Adipose tissue (tissue), 3 donors: ENCODE data around the gene CDCP2. TPM values are rescaled to one million over a fixed set of nuclear protein-coding genes. Genes with fewer than 3 reads are reported as not detected.

Experiments used
- H3K27ac ChIP-seq: one replicate; pipeline ENCODE4 v1.5.1; 2013; ENCODE audit warnings: low read depth, low read length
- WGBS, 3 donors: extraction: QIAGEN DNeasy Blood & Tissue Kit; methylation state at CpG; one replicate each; pipeline ENCODE4 v1.1.7; 2013; 5-methylcytosine and 5-hydroxymethylcytosine counted together
- polyA plus RNA-seq, 3 donors: library from polyadenylated mRNA; stranded (reverse); fragments of 200-250 nt; gene quantifications; one replicate each; pipeline ENCODE4 v1.2.3, GENCODE V29; 2013
- donor health status: healthy with polysubstance abuse.
- donor health status: Bipolar disorder and iron deficiency.
- donor health status: healthy.

The CDCP2 gene
- polyA plus RNA-seq, 3 donors: 0.06 TPM; not detected in 2

- H3K27ac ChIP-seq: no peak overlapping the region
- WGBS, 3 donors: 46 to 66% (median 48%) methylated on average over 14 of the region's 14 CpGs
Measured at GRCh38 chr1:54122135-54122751, 30.6 kb downstream of the CDCP2 start.

GRCh38 chr1:54121482-54122134 lies 31.2 kb downstream of the CDCP2 start:
- whole genome bisulfite sequencing, 3 donors: 4 to 6% (median 5%) methylated on average over 36 of the region's 36 CpGs
- H3K27ac ChIP-seq: no peak overlapping the region

DNA sequence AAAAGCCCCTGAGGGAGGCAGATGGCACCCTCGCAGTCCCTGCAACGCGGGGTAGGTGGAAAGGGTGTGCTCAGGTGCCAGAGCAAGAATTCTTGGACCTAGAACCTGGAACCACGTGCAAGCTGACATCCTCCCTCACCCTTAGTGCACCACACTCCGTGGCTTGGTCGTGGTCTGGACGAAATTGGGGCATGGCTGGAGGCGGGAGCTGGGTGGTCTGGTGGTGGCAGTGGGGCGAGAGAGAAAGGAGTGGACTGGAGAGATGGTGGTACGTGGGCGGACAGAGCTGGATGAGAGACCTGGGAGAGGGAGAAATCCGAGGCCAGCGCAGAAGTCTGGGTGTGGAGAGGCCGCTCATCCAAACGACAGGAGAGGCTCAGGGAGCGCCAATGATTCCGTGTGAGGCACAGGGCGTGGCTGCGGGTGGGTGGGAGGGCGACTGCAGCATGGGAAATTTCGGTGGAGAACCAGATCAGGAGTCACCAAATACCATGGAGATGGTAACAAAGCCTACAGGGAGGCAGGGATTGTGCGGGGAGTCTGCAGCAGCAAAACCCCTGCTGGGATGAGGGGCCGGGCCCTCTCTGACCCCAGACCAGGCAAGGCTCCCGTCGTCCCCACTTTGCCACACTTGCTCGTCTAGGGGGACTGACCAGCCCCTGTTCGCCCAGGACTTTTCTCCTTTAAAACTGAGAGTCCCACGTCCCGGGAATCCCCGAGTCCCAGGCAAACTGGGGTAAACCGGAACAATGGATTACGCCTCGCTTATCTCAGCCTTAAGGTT lies 31.9 kb downstream of the CDCP2 start:
- H3K27ac ChIP-seq: no peak overlapping the region
- WGBS, 3 donors: 61 to 64% (median 63%) methylated on average over 32 to 33 of the region's 33 CpGs

DNA sequence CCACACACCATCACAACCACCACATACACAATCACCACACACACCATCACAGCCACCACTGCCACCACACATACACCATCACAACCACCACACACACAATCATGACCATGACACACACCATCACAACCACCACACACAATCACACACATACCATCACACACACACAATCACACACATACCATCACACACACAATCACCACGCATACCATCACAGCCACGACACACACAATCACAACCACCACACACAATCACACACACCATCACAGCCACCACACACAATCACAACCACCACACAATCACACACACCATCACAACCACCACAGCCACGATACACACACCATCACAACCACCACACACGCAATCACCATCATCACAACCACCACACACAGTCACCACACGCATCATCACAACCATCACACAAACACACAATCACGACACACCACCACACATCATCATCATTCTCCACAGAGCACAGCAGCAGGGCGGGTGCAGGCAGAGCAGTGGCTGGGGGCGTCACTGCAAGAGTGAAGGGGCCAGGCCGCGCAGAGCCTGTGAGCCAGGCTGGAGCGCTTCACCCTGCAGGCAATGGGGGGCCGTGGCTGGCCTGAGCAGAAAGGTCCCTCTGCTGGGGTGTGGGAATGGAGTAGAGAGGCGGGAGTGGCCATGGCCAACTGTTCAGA lies 32.6 kb downstream of the CDCP2 start:
- WGBS, 3 donors: 94 to 98% (median 96%) methylated on average over 13 of the region's 13 CpGs

DNA sequence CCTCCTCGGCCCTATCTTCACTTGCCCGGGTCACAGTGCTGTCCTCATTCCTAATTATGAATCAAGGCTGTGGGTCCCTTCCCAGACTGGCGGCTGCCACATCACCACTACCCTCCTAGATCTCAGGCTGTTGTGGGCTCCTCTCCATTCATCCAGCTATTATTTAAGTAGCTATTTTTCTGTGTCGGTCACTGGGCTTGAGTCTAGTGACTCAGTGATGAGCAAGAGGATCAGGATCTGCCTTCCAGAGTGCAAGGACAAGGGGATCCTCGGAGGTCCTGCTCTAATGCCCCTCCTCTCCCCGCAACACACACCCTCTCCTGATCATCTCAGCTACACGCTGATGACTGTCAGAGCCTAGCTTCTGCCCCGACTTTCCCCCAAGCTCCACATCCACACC lies 34.1 kb downstream of the CDCP2 start:
- WGBS, 3 donors: 84 to 87% (median 85%) methylated on average over 8 of the region's 8 CpGs
- H3K27ac ChIP-seq: no peak overlapping the region

More for the DNA sequence above, 32.6 kb downstream of the CDCP2 start:
- H3K27ac ChIP-seq: no peak overlapping the region

DNA sequence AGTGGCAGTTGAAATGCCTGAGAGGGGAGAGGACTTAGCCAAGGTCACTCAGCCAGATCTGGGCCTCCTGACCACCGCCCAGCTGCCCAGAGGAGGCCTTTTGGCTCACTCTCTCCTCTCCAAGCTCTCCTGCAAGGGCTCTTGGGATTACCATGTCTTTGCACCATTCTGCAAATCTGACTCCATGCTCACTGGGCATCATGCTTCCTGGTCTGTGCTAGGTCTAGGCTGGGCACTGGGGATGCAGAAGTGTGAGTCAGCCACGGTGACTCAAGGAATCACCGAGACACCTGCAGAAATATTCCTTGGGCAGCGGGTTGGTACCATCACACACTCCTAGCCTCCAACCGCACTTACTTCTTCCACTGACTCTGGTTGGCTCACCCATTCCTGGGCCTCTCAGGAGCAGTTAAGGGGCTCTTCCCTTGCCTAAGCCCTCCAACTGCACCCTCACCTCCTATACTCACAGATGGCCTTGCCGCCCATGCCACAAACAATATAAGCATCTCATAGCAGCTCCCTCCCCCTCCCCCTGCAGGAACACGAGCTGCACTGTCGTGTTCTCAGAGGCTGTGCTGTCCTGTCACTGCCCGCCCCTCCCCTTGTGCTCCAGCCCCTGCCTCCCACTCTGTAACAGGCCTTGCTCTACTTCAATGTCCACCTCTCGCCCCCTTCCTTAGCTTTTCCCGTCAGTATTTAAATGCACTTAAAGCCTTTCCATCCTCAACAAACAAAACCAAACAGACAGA lies 34.8 kb downstream of the CDCP2 start:
- WGBS, 3 donors: 87 to 91% (median 89%) methylated on average over 11 of the region's 11 CpGs

GRCh38 chr1:54115520-54115919 lies 37.3 kb downstream of the CDCP2 start:
- whole genome bisulfite sequencing, 3 donors: 83 to 95% (median 94%) methylated on average over 3 of the region's 3 CpGs
- no peak overlapping the region for H3K27ac ChIP-seq

More for the DNA sequence above, 34.8 kb downstream of the CDCP2 start:
- no peak overlapping the region for H3K27ac ChIP-seq

DNA sequence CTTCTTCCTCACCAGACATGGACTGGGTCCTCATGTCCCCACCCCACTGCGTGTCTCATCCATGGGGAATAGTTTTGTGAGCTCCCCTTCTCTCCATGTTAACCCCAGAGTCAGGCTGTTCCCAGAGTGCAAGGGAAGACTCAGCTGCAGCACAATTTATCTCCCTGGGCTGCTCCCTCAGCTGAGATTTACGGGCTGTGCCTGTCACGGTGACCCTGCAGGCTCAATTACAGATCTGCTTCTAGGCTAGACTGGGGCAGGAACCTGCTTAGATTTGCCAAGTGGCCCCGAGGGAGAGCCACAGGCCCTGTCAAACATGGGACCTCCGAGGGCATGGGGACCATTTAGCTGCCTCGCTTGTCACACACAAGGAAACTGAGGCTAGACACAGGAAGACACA lies 37.8 kb downstream of the CDCP2 start:
- 81 to 85% (median 84%) methylated on average over 6 of the region's 6 CpGs for WGBS, 3 donors

DNA sequence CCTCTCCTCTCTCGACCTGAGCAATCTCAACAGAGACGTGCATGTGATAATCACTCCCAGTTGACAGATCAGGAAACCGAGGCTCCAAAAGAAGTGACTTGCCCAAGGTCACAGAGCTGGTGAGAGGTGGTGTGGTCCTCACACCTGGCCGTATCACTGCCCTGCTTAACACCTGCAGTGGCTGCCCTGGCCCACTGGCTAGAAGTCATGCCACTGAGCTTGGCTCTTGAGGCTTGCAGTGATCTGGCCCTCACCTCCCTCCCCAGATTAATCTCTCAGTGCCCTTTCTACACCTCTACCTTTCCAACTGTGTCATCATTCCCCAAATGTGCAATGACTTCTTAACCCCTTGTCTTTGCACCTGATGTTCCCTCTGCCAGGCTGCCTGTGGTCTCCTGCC lies 38.8 kb downstream of the CDCP2 start:
- WGBS, 3 donors: 73 to 90% (median 87%) methylated on average over 4 of the region's 4 CpGs

More for the DNA sequence above, 37.8 kb downstream of the CDCP2 start:
- no peak overlapping the region for H3K27ac ChIP-seq

DNA sequence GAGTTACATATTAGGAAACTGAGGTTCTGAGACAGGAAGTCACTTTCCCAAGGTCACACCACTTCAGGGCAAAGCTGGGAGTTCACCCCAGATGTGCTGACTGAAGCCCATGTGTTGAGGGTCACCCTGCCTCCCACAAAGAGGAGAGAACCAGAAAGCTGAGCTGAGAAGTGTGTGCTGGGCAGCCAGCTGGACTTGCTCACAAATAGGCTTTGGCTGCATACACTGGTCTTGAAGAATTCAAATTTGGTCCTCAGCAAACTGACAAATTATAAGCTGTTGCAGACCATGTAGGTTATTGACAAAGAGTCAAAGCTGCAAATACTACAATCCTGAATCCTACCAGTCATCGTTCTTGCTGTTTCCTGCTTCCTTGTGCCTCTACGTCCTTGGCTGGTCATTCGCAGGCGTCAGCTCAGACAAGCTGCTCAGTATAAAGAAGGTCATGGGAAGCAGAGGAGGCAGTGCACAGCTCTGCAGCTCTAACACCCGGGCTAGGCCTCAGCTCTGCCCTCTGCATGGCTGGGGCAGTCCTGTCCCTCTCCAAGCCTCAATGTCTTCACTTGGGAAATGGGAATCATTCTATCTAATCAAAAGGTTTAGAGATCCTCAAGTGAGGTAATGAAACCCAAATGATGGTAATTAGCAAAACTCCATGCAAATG lies 40.0 kb downstream of the CDCP2 start:
- 60 to 68% (median 64%) methylated on average over 5 of the region's 5 CpGs for WGBS, 3 donors

More for the DNA sequence above, 38.8 kb downstream of the CDCP2 start:
- H3K27ac ChIP-seq: no peak overlapping the region

DNA sequence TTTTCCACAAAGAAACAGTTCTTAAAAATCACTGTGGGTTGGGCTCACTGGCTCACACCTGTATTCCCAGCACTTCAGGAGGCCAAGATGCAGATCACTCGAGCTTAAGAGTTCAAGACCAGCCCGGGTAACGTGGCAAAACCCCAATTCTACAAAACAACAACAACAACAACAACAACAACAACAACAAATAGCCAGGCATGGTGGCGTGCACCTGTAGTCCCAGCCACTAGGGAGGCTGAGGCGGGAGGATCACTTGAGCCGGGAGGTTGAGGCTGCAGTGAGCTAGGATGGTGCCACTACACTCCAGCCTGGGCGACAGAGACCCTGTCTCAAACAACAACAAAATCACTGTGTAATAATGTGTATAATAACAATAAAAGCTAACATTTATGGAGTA lies 40.8 kb downstream of the CDCP2 start:
- no peak overlapping the region for H3K27ac ChIP-seq
- WGBS, 3 donors: 95 to 97% (median 96%) methylated on average over 7 of the region's 7 CpGs

More for the DNA sequence above, 40.0 kb downstream of the CDCP2 start:
- H3K27ac ChIP-seq: no peak overlapping the region

DNA sequence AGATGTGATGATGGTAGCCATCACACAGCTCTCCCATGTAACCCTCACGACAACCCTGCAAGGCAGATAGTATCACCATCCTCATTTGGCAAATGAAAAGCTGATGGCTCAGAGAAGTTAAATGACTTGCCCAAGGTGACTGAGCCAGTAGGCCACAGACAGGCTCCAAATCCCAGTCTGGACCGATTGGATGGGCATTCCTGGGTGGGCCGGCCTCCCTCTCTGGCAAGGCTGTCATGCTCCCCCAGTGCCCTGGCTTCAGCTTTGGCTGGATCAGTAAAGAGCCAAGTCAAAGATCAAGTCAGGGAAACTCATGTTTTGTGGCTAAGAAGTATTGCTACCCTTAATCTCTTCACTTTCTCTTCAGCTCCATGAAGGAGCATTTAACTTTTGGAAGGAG lies 41.2 kb downstream of the CDCP2 start:
- H3K27ac ChIP-seq: no peak overlapping the region
- WGBS, 3 donors: 72 to 96% (median 93%) methylated on average over 3 of the region's 3 CpGs

- 91 to 98% (median 97%) methylated on average over 10 of the region's 10 CpGs for WGBS, 3 donors
- H3K27ac ChIP-seq: no peak overlapping the region
Measured at GRCh38 chr1:54110996-54111395, 41.8 kb downstream of the CDCP2 start.

DNA sequence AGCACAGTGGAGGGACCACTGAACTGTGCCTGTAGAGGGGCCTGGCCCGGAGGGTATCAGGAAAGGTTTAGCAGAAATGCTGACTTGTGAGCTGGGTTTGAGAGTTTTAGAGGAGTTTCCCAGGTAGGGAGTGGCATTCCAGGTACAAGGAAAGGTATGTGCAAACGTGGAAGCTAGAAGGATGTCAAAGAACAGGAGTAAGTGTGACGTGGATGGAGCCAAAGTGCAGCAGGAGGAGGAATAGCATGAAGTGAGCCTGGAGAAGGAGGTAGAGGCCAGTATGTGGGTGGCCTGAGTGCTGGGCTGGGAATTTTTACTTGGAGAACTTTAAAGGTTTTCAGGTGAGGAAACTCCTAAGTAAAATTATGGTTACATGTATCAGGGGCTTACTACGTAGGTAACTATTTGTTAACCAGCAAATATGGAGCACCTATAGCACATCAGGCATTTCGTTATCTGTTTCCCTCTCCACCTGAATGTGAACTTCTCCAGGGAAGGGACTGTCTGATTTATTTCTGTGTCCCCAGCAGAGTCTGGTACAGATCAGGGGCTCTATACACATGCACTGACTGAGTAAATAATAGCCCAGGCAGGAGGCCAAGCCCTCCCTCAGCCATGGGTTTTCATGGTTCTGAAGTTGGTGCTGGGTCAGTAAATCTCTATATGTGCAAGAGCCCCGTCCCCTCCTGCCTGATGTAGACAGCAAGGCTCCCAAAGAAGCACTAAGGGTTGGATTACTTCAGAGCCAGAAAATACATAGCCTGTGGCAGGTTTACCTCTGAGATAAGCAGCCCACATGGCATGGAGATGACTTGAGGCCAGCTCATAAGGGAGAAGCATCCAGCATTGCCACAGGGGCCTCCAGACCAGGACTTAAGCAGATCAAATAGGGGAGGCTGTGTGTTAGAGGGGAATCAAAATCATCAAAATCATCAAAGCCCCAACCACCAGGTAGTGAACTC lies 43.4 kb downstream of the CDCP2 start:
- H3K27ac ChIP-seq: no peak overlapping the region
- whole genome bisulfite sequencing, 3 donors: 74 to 89% (median 83%) methylated on average over 6 of the region's 6 CpGs

- H3K27ac ChIP-seq: no peak overlapping the region
- WGBS, 3 donors: 85 to 95% (median 94%) methylated on average over 3 of the region's 3 CpGs
Measured at GRCh38 chr1:54108156-54108555, 44.6 kb downstream of the CDCP2 start.

GRCh38 chr1:54107131-54107530 lies 45.7 kb downstream of the CDCP2 start:
- 59 to 81% (median 68%) methylated on average over 2 of the region's 2 CpGs for WGBS, 3 donors
- no peak overlapping the region for H3K27ac ChIP-seq
